Esophagus squamous epithelium (tissue), 5 donors: Measurements from ENCODE around the gene ATPAF1. TPM values are rescaled to one million over a fixed set of nuclear protein-coding genes. Genes with fewer than 3 reads are reported as not detected.

Experiments used
- DNase-seq: peaks from one replicate; lab custom pipeline; 2025; lab: John Stamatoyannopoulos, UW
- H3K27ac ChIP-seq, 4 donors: fragments of 200-600 bp; sonication (generic); one replicate each; pipeline ENCODE4 v1.5.1; 2016 to 2019; ENCODE audit warnings: mild to moderate bottlenecking in 1 of 4
- H3K27me3 ChIP-seq, 4 donors: fragments of 200-600 bp; sonication (generic); 1 replicate in 3 of 4; 2 replicates in 1 of 4; pipeline versions ENCODE4 v1.5.1 to v1.6.0; 2017 to 2021; ENCODE audit warnings: antibody characterized with exemption in 1 of 4
- H3K36me3 ChIP-seq, 3 donors: fragments of 200-600 bp; sonication (generic); one replicate each; pipeline ENCODE4 v1.5.1; 2016 to 2019
- H3K4me1 ChIP-seq, 3 donors: fragments of 200-600 bp; sonication (generic); one replicate each; pipeline ENCODE4 v1.5.1; 2017 to 2019
- H3K4me3 ChIP-seq, 4 donors: fragments of 200-600 bp; sonication (generic); 1 replicate in 3 of 4; 2 replicates in 1 of 4; pipeline ENCODE4 v1.5.1; 2016 to 2019; ENCODE audit warnings: mild to moderate bottlenecking in 2 of 4, moderate library complexity in 1 of 4
- H3K9me3 ChIP-seq, 3 donors: fragments of 200-600 bp; sonication (generic); one replicate each; pipeline ENCODE4 v1.5.1; 2016 to 2019
- CTCF ChIP-seq, 6 experiments: fragments of 450-650 bp in 4 of 6; fragments of 200-600 bp in 2 of 6; sonication (generic) in 2 of 6; IDR thresholded peaks; one replicate each; pipeline ENCODE4 v1.5.1; 2016 to 2019; ENCODE audit warnings: antibody characterized with exemption in 6 of 6, mild to moderate bottlenecking in 4 of 6, moderate library complexity in 4 of 6
- POLR2A ChIP-seq, 4 donors: fragments of 450-650 bp; IDR thresholded peaks; one replicate each; pipeline ENCODE4 v1.6.1; 2017; ENCODE audit warnings: antibody characterized with exemption in 4 of 4, mild to moderate bottlenecking in 4 of 4, moderate library complexity in 3 of 4
- WGBS, 2 donors: methylation state at CpG; one replicate each; pipeline ENCODE4 v1.1.5; 2018; 5-methylcytosine and 5-hydroxymethylcytosine counted together
- intact Hi-C: fragments of 100-400 bp; cut with DNase I; formaldehyde crosslinking; loops from one replicate; pipeline ENCODE4 v1.15.0; 2022
- total RNA-seq, 4 donors: library from RNA; depleted of rRNA; stranded (reverse); fragments of >200 nt; gene quantifications; one replicate each; pipeline ENCODE4 v1.1.0, GENCODE V29; 2016
- donor health status: DM: yes; HTN: yes; CAD: no.

The ATPAF1 gene
- total RNA-seq, 4 donors from 2014 or later: 25.7 to 39.1 (median 32.8) TPM

- peaks cover 10 to 44% (median 18%) of the 10 kb centered on the region in 3 donors for H3K36me3 ChIP-seq
- intact Hi-C loops: no loop called here
- WGBS, 2 donors: 91 to 100% methylated on average over 1 of the region's 1 CpG
- no peak overlapping the region for H3K4me3 ChIP-seq
- DNase-seq: no peak
- H3K27me3 ChIP-seq: no peaks in the 10 kb centered on the region
- peaks cover 0 to 38% (median 0%) of the 10 kb centered on the region in 3 donors for H3K4me1 ChIP-seq
- TF ChIP-seq POLR2A (IDR thresholded peaks at IDR 0.05) (no peak), CTCF (IDR thresholded peaks at IDR 0.05) (no peak)
- H3K27ac ChIP-seq: peak overlapping the region in 2 of 4 donors; percentile 36 to 39
- H3K9me3 ChIP-seq: no peaks in the 10 kb centered on the region
Observed at GRCh38 chr1:46596036-46596435, 72.1 kb downstream of the ATPAF1 start.

- Histone ChIP-seq H3K36me3 (peaks cover 10 to 53% (median 26%) of the 10 kb centered on the region in 3 donors), H3K4me3 (no peak overlapping the region), H3K27me3 (no peaks in the 10 kb centered on the region), H3K9me3 (no peaks in the 10 kb centered on the region), H3K27ac (peak overlapping the region in 2 of 4 donors; percentile 39 to 80), H3K4me1 (peaks cover 0 to 29% (median 0%) of the 10 kb centered on the region in 3 donors)
- WGBS, 2 donors: 64 to 66% methylated on average over 3 of the region's 3 CpGs
- no peak for TF ChIP-seq CTCF (IDR thresholded peaks at IDR 0.05)
- no peak for DNase-seq
- intact Hi-C loops: no loop called here
Observed at GRCh38 chr1:46595127-46595526, 73.0 kb downstream of the ATPAF1 start.

DNA sequence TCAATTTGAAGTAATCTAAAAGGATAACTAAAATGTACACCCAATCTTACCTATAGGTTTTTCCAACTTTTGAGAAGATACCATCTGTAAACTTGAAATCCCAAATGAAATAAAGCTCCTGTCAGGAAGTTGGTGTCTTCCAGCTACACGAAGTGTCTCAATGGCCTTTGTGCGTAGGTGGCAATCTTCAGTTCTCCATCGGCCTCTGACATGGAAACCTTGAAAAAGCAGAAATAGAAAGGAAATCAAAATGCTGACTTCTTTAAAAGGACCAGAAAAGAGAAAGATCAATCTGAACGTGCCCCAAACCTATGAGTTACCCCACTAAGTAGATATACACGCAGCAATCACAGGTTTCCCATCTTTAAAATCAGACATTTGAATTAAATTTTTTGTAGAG lies 74.1 kb downstream of the ATPAF1 start:
- peak overlapping the region in 2 of 4 donors; percentile 39 to 80 for H3K27ac ChIP-seq

GRCh38 chr1:46592823-46593222 lies 75.3 kb downstream of the ATPAF1 start:
- intact Hi-C loops: no loop called here
- no peaks in the 10 kb centered on the region for H3K27me3 ChIP-seq
- peaks cover 0 to 16% (median 0%) of the 10 kb centered on the region in 3 donors for H3K4me1 ChIP-seq
- no peak for TF ChIP-seq POLR2A (IDR thresholded peaks at IDR 0.05)
- no peak for TF ChIP-seq CTCF (IDR thresholded peaks at IDR 0.05)
- no peak overlapping the region for H3K4me3 ChIP-seq
- no peaks in the 10 kb centered on the region for H3K9me3 ChIP-seq
- H3K36me3 ChIP-seq: peaks cover 15 to 73% (median 35%) of the 10 kb centered on the region in 3 donors
- H3K27ac ChIP-seq: no peak overlapping the region
- DNase-seq: no peak
- WGBS, 2 donors: 82 to 84% methylated on average over 4 of the region's 4 CpGs

More for the DNA sequence above, 74.1 kb downstream of the ATPAF1 start:
- Histone ChIP-seq H3K36me3 (peaks cover 14 to 63% (median 32%) of the 10 kb centered on the region in 3 donors), H3K4me3 (no peak overlapping the region), H3K4me1 (peaks cover 0 to 21% (median 0%) of the 10 kb centered on the region in 3 donors), H3K9me3 (no peaks in the 10 kb centered on the region), H3K27me3 (no peaks in the 10 kb centered on the region)
- DNase-seq: no peak
- no peak for TF ChIP-seq CTCF (IDR thresholded peaks at IDR 0.05)
- TF ChIP-seq POLR2A (IDR thresholded peaks at IDR 0.05): no peak
- 78 to 87% methylated on average over 5 of the region's 5 CpGs for WGBS, 2 donors
- intact Hi-C loops: no loop called here

- Histone ChIP-seq H3K9me3 (no peaks in the 10 kb centered on the region), H3K27ac (no peak overlapping the region), H3K4me1 (peaks cover 0 to 1% (median 0%) of the 10 kb centered on the region in 3 donors), H3K4me3 (no peak overlapping the region), H3K36me3 (peaks cover 24 to 97% (median 35%) of the 10 kb centered on the region in 3 donors), H3K27me3 (no peaks in the 10 kb centered on the region)
- TF ChIP-seq POLR2A (IDR thresholded peaks at IDR 0.05) (no peak), CTCF (IDR thresholded peaks at IDR 0.05) (no peak)
- DNase-seq: no peak
- 89 to 92% methylated on average over 3 of the region's 3 CpGs for WGBS, 2 donors
- intact Hi-C loops: no loop called here
Observed at GRCh38 chr1:46589529-46589928, 78.6 kb downstream of the ATPAF1 start.
